Liver (tissue), 9 donors: ENCODE data around the gene CALHM5. TPM values are rescaled to one million over a fixed set of nuclear protein-coding genes. Genes with fewer than 3 reads are reported as not detected.

Experiments
- DNase-seq: peaks from one replicate; pipeline ENCODE4 v3.0.0-alpha.2; 2017; ENCODE audit warnings: low spot score
- H3K27ac ChIP-seq, 2 donors: one replicate each; pipeline ENCODE4 v1.7.0; 2013; ENCODE audit warnings: inconsistent platforms in 2 of 2, low read length in 2 of 2, control low read depth in 1 of 2, low read depth in 1 of 2, mild to moderate bottlenecking in 1 of 2
- H3K27me3 ChIP-seq, 4 donors: one replicate each; pipeline versions ENCODE4 v1.6.1 to v1.7.0; 2013; ENCODE audit warnings: low read length in 3 of 4, inconsistent platforms in 1 of 4, mild to moderate bottlenecking in 1 of 4, moderate library complexity in 1 of 4; ENCODE audit not compliant: control insufficient read depth in 4 of 4, insufficient read depth in 4 of 4
- H3K36me3 ChIP-seq, 4 donors: one replicate each; pipeline versions ENCODE4 v1.6.1 to v1.7.0; 2013; ENCODE audit warnings: low read length in 3 of 4, mild to moderate bottlenecking in 3 of 4, low read depth in 1 of 4, moderate library complexity in 1 of 4; ENCODE audit not compliant: control insufficient read depth in 4 of 4, insufficient read depth in 3 of 4
- H3K4me1 ChIP-seq, 4 donors: one replicate each; pipeline versions ENCODE4 v1.6.1 to v1.7.0; 2013; ENCODE audit warnings: low read length in 3 of 4, mild to moderate bottlenecking in 3 of 4, moderate library complexity in 1 of 4; ENCODE audit not compliant: control insufficient read depth in 4 of 4, insufficient read depth in 4 of 4
- H3K4me3 ChIP-seq, 3 donors: one replicate each; pipeline versions ENCODE4 v1.6.1 to v1.7.0; 2013; ENCODE audit warnings: low read length in 3 of 3, control low read depth in 1 of 3, low read depth in 1 of 3, mild to moderate bottlenecking in 1 of 3
- H3K9ac ChIP-seq, 2 donors: one replicate each; pipeline ENCODE4 v1.7.0; 2013; ENCODE audit warnings: low read length in 2 of 2, mild to moderate bottlenecking in 2 of 2, moderate library complexity in 2 of 2, control low read depth in 1 of 2, low read depth in 1 of 2
- H3K9me3 ChIP-seq, 4 donors: one replicate each; pipeline versions ENCODE4 v1.6.1 to v1.7.0; 2013; ENCODE audit warnings: low read length in 3 of 4; ENCODE audit not compliant: control insufficient read depth in 4 of 4
- ATF3 ChIP-seq: IDR thresholded peaks from 2 replicates; pipeline ENCODE4 v1.6.1; 2016; ENCODE audit warnings: antibody characterized with exemption
- EGR1 ChIP-seq, 2 donors: IDR thresholded peaks; 2 replicates each; pipeline ENCODE4 v1.6.1; 2016 to 2018; ENCODE audit warnings: antibody characterized with exemption in 2 of 2, low read depth in 2 of 2
- FOXA1 ChIP-seq: IDR thresholded peaks from 2 replicates; pipeline ENCODE4 v1.6.1; 2016; ENCODE audit warnings: antibody characterized with exemption
- FOXA2 ChIP-seq: IDR thresholded peaks from 2 replicates; pipeline ENCODE4 v1.6.1; 2016; ENCODE audit warnings: antibody characterized with exemption
- GABPA ChIP-seq, 2 donors: IDR thresholded peaks in 1 of 2; conservative IDR thresholded peaks in 1 of 2; 2 replicates each; pipeline ENCODE4 v1.6.1; 2016; ENCODE audit warnings: antibody characterized with exemption in 2 of 2, mild to moderate bottlenecking in 1 of 2, moderate library complexity in 1 of 2
- HNF4A ChIP-seq, 2 donors: conservative IDR thresholded peaks; 2 replicates each; pipeline ENCODE4 v1.6.1; 2016; ENCODE audit warnings: antibody characterized with exemption in 2 of 2, mild to moderate bottlenecking in 2 of 2
- HNF4G ChIP-seq: IDR thresholded peaks from 2 replicates; pipeline ENCODE4 v1.6.1; 2016; ENCODE audit warnings: antibody characterized with exemption
- NR2F2 ChIP-seq: IDR thresholded peaks from 2 replicates; pipeline ENCODE4 v1.6.1; 2016; ENCODE audit warnings: antibody characterized with exemption
- RAD21 ChIP-seq, 2 donors: IDR thresholded peaks; 2 replicates each; pipeline ENCODE4 v1.6.1; 2016; ENCODE audit warnings: antibody characterized with exemption in 2 of 2, mild to moderate bottlenecking in 2 of 2
- RXRA ChIP-seq, 2 donors: IDR thresholded peaks; 2 replicates each; pipeline ENCODE4 v1.6.1; 2017 to 2018; ENCODE audit warnings: antibody characterized with exemption in 2 of 2, mild to moderate bottlenecking in 1 of 2
- SP1 ChIP-seq: IDR thresholded peaks from 2 replicates; pipeline ENCODE4 v1.6.1; 2018; ENCODE audit warnings: antibody characterized with exemption, mild to moderate bottlenecking
- TAF1 ChIP-seq: conservative IDR thresholded peaks from 2 replicates; pipeline ENCODE4 v1.6.1; 2016; ENCODE audit warnings: antibody characterized with exemption, mild to moderate bottlenecking
- YY1 ChIP-seq: IDR thresholded peaks from 2 replicates; pipeline ENCODE4 v1.6.1; 2016; ENCODE audit warnings: antibody characterized with exemption, mild to moderate bottlenecking
- WGBS: extraction: QIAGEN DNeasy Blood & Tissue Kit; methylation state at CpG from one replicate; pipeline ENCODE4 v1.1.7; 2013; 5-methylcytosine and 5-hydroxymethylcytosine counted together
- polyA plus RNA-seq, 2 donors: library from polyadenylated mRNA; stranded (reverse) in 1 of 2; unstranded in 1 of 2; fragments of 200-250 nt in 1 of 2; fragments of >200 nt in 1 of 2; fragmentation: Nextera tagmentation in 1 of 2; extraction: Ambion mirVana in 1 of 2; gene quantifications; one replicate each; pipeline versions ENCODE4 v1.2.1 to v1.2.3, GENCODE V29; 2013 to 2015
- total RNA-seq, 2 donors: library from RNA; depleted of rRNA; stranded (reverse); fragments of >200 nt; gene quantifications; one replicate each; pipeline ENCODE4 v1.2.3, GENCODE V29; 2014
- TF ChIP-seq, protein P1 (sequence below): IDR thresholded peaks from 2 replicates; pipeline ENCODE4 v1.6.1; 2016; ENCODE audit warnings: antibody characterized with exemption
- TF ChIP-seq, protein P2 (sequence below): IDR thresholded peaks from 2 replicates; pipeline ENCODE4 v1.6.1; 2016; ENCODE audit warnings: antibody characterized with exemption
- TF ChIP-seq, protein P3 (sequence below): IDR thresholded peaks from 2 replicates; pipeline ENCODE4 v1.6.1; 2016; ENCODE audit warnings: antibody characterized with exemption, mild to moderate bottlenecking
- donor health status: healthy.
- donor health status: healthy.
- donor health status: healthy.
- donor health status: healthy.
- donor health status: healthy.

Gene CALHM5
- total and polyA plus RNA-seq, 4 donors: 0.07 to 0.59 (median 0.45) TPM

DNA sequence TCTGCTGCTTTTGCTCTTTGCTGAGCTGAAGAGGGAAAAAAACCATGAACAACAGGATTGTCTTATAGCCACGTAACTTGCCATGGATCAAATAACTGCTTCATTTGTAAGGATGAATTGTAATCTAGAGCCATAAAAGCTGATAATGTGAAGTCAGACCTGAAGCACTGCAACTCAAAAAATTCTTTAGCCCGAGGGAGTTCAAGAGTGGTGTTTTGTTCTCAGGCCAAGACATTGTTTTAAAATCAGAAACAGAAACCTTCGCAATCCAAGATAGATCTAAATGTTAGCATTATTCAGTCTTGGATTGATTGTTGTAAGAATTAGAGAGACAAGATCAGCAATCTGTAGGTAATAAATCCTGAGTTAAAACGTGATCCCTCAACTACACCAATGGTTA lies 34.2 kb downstream of the CALHM5 start, which contains the start of gene TRAPPC3L:
Gene TRAPPC3L (minus strand): TSS at position 34 of the 400 bp plus-strand sequence. CDS start 170 bp downstream, outside the sequence.
- Histone ChIP-seq H3K4me1 (peaks cover 0 to under 1% (median 0%) of the 10 kb centered on the region in 4 donors), H3K4me3 (no peak within 1 kb of the TSS), H3K27me3 (peaks cover 0 to 4% (median 0%) of the 10 kb centered on the region in 4 donors), H3K9me3 (no peaks in the 10 kb centered on the region), H3K9ac (no peak within 1 kb of the TSS), H3K36me3 (no peaks in the 10 kb centered on the region), H3K27ac (no peak within 1 kb of the TSS)
- no peak for DNase-seq
- TF ChIP-seq TAF1: no peak
- no peak for TF ChIP-seq HNF4G
- TF ChIP-seq SP1: no peak
- no peak for TF ChIP-seq GABPA (IDR thresholded peaks at IDR 0.05 in 1 of 2, conservative IDR thresholded peaks at IDR 0.05 in 1 of 2)
- no peak for TF ChIP-seq ATF3
- no peak for TF ChIP-seq EGR1 (IDR thresholded peaks at IDR 0.05; ENCODE audit: low read depth in 2 of 2)
- TF ChIP-seq NR2F2: no peak
- no peak for TF ChIP-seq HNF4A (conservative IDR thresholded peaks at IDR 0.05)
- no peak for TF ChIP-seq YY1
- TF ChIP-seq, protein P1, sequence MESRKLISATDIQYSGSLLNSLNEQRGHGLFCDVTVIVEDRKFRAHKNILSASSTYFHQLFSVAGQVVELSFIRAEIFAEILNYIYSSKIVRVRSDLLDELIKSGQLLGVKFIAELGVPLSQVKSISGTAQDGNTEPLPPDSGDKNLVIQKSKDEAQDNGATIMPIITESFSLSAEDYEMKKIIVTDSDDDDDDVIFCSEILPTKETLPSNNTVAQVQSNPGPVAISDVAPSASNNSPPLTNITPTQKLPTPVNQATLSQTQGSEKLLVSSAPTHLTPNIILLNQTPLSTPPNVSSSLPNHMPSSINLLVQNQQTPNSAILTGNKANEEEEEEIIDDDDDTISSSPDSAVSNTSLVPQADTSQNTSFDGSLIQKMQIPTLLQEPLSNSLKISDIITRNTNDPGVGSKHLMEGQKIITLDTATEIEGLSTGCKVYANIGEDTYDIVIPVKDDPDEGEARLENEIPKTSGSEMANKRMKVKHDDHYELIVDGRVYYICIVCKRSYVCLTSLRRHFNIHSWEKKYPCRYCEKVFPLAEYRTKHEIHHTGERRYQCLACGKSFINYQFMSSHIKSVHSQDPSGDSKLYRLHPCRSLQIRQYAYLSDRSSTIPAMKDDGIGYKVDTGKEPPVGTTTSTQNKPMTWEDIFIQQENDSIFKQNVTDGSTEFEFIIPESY: no peak
- TF ChIP-seq, protein P2, sequence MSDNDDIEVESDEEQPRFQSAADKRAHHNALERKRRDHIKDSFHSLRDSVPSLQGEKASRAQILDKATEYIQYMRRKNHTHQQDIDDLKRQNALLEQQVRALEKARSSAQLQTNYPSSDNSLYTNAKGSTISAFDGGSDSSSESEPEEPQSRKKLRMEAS: no peak
- TF ChIP-seq FOXA2: no peak
- TF ChIP-seq, protein P3, sequence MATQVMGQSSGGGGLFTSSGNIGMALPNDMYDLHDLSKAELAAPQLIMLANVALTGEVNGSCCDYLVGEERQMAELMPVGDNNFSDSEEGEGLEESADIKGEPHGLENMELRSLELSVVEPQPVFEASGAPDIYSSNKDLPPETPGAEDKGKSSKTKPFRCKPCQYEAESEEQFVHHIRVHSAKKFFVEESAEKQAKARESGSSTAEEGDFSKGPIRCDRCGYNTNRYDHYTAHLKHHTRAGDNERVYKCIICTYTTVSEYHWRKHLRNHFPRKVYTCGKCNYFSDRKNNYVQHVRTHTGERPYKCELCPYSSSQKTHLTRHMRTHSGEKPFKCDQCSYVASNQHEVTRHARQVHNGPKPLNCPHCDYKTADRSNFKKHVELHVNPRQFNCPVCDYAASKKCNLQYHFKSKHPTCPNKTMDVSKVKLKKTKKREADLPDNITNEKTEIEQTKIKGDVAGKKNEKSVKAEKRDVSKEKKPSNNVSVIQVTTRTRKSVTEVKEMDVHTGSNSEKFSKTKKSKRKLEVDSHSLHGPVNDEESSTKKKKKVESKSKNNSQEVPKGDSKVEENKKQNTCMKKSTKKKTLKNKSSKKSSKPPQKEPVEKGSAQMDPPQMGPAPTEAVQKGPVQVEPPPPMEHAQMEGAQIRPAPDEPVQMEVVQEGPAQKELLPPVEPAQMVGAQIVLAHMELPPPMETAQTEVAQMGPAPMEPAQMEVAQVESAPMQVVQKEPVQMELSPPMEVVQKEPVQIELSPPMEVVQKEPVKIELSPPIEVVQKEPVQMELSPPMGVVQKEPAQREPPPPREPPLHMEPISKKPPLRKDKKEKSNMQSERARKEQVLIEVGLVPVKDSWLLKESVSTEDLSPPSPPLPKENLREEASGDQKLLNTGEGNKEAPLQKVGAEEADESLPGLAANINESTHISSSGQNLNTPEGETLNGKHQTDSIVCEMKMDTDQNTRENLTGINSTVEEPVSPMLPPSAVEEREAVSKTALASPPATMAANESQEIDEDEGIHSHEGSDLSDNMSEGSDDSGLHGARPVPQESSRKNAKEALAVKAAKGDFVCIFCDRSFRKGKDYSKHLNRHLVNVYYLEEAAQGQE: no peak
- no peak for TF ChIP-seq RXRA (IDR thresholded peaks at IDR 0.05)
- no peak for TF ChIP-seq RAD21 (IDR thresholded peaks at IDR 0.05)
- 78% methylated on average over 4 of the region's 4 CpGs for WGBS

DNA sequence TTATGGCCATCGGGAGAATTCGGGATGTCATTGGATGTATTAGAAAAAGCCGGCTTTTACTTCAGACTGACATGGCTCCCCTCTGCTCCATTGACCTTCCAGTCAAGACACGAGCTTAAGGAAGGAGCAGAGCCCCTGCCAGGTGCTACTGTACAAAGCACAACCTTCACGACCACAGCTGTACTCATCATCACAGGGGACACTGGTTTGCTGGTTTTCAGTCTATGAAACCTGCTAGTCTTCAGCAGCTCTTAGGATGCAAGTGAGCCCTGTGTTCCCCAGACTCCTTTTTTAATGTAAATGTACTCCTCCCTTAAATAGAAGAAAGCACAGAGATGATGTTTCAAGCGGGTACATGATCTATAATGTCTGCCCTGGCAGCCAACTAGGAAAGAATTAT lies 35.9 kb downstream of the CALHM5 start:
- no peak overlapping the region for H3K9ac ChIP-seq
- WGBS: 90% methylated on average over 6 of the region's 6 CpGs
- H3K9me3 ChIP-seq: no peaks in the 10 kb centered on the region
- TF ChIP-seq YY1 (no peak), EGR1 (IDR thresholded peaks at IDR 0.05; ENCODE audit: low read depth in 2 of 2) (no peak), GABPA (IDR thresholded peaks at IDR 0.05 in 1 of 2, conservative IDR thresholded peaks at IDR 0.05 in 1 of 2) (no peak), FOXA2 (no peak), NR2F2 (no peak), FOXA1 (no peak), HNF4A (conservative IDR thresholded peaks at IDR 0.05) (no peak), RXRA (IDR thresholded peaks at IDR 0.05) (no peak), ATF3 (no peak), TAF1 (no peak), HNF4G (no peak)
- TF ChIP-seq, protein P2: no peak
- TF ChIP-seq, protein P1: no peak
- DNase-seq: no peak
- H3K4me1 ChIP-seq: peaks cover 0 to 5% (median under 1%) of the 10 kb centered on the region in 4 donors
- H3K4me3 ChIP-seq: no peak overlapping the region
- no peaks in the 10 kb centered on the region for H3K27me3 ChIP-seq
- no peaks in the 10 kb centered on the region for H3K36me3 ChIP-seq
- H3K27ac ChIP-seq: no peak overlapping the region
